Nephron progenitor cell (in vitro differentiated cells): ENCODE data around the gene CBR4.
"Not testable (repeated sequence)": the region's sequence is repeated elsewhere in the genome, so short reads cannot be mapped to it uniquely, and the experiment has no call there.

ENCODE experiments used
- DNase-seq: peaks from one replicate; pipeline ENCODE4 v3.0.0; 2021
- H3K27ac Mint-ChIP-seq: 2 replicates; pipeline ENCODE4 v1.8.0; 2021; ENCODE audit warnings: mild to moderate bottlenecking, moderate library complexity, mixed read lengths
- H3K27me3 Mint-ChIP-seq: 2 replicates; pipeline ENCODE4 v1.8.0; 2021; ENCODE audit warnings: mild to moderate bottlenecking, low read depth, mixed read lengths; ENCODE audit not compliant: poor library complexity
- H3K36me3 Mint-ChIP-seq: 2 replicates; pipeline ENCODE4 v1.8.0; 2021; ENCODE audit warnings: low read depth, mixed read lengths
- H3K4me1 Mint-ChIP-seq: 2 replicates; pipeline ENCODE4 v1.8.0; 2021; ENCODE audit warnings: mixed read lengths
- H3K4me3 Mint-ChIP-seq: 2 replicates; pipeline ENCODE4 v1.8.0; 2021; ENCODE audit warnings: mild to moderate bottlenecking, moderate library complexity, mixed read lengths
- H3K9me3 Mint-ChIP-seq: 2 replicates; pipeline ENCODE4 v1.8.0; 2021; ENCODE audit warnings: mild to moderate bottlenecking, moderate library complexity, mixed read lengths
- CTCF ChIP-seq: fragments of 200-600 bp; sonication (generic); IDR thresholded peaks from 2 replicates; pipeline ENCODE4 v1.5.0; 2021; ENCODE audit warnings: antibody characterized with exemption

The CBR4 gene

GRCh38 chr4:168978001-168978700 is 31.9 kb downstream of the CBR4 start:
- no peak overlapping the region for H3K4me3 Mint-ChIP-seq
- H3K36me3 Mint-ChIP-seq = peaks cover 43% of the 10 kb centered on the region
- peaks cover 32% of the 10 kb centered on the region for H3K9me3 Mint-ChIP-seq
- no peak for TF ChIP-seq CTCF
- H3K4me1 Mint-ChIP-seq = no peaks in the 10 kb centered on the region
- no peak overlapping the region for H3K27ac Mint-ChIP-seq
- DNase-seq = no peak
- H3K27me3 Mint-ChIP-seq = peaks cover 4% of the 10 kb centered on the region

GRCh38 chr4:168972596-168972995 is 37.5 kb downstream of the CBR4 start:
- Mint-ChIP-seq H3K4me3 (no peak overlapping the region), H3K36me3 (peaks cover 15% of the 10 kb centered on the region), H3K9me3 (peaks cover 16% of the 10 kb centered on the region), H3K27me3 (peaks cover 7% of the 10 kb centered on the region), H3K4me1 (no peaks in the 10 kb centered on the region), H3K27ac (no peak overlapping the region)
- no peak for DNase-seq
- TF ChIP-seq CTCF = no peak

- no peak for TF ChIP-seq CTCF
- Mint-ChIP-seq H3K36me3 (peaks cover 70% of the 10 kb centered on the region), H3K4me1 (no peaks in the 10 kb centered on the region), H3K27me3 (no peaks in the 10 kb centered on the region), H3K27ac (no peak overlapping the region), H3K4me3 (no peak overlapping the region), H3K9me3 (peaks cover 25% of the 10 kb centered on the region)
- DNase-seq = no peak
Measured at GRCh38 chr4:168960716-168961115, 49.3 kb downstream of the CBR4 start.

- H3K4me3 Mint-ChIP-seq = no peak overlapping the region
- H3K9me3 Mint-ChIP-seq = peaks cover 43% of the 10 kb centered on the region
- no peaks in the 10 kb centered on the region for H3K4me1 Mint-ChIP-seq
- TF ChIP-seq CTCF = no peak
- DNase-seq = no peak
- peaks cover 75% of the 10 kb centered on the region for H3K36me3 Mint-ChIP-seq
- H3K27me3 Mint-ChIP-seq = no peaks in the 10 kb centered on the region
- H3K27ac Mint-ChIP-seq = no peak overlapping the region
Measured at GRCh38 chr4:168955674-168956073, 54.4 kb downstream of the CBR4 start.

- H3K4me3 Mint-ChIP-seq, DNase-seq, H3K27ac Mint-ChIP-seq, H3K4me1 Mint-ChIP-seq, H3K27me3 Mint-ChIP-seq: not testable (repeated sequence)
- Mint-ChIP-seq H3K36me3 (peaks cover 78% of the 10 kb centered on the region), H3K9me3 (peaks cover 62% of the 10 kb centered on the region)
Measured at GRCh38 chr4:168952821-168953246, 57.2 kb downstream of the CBR4 start.

- no peak for DNase-seq
- TF ChIP-seq CTCF = no peak
- Mint-ChIP-seq H3K36me3 (peaks cover 63% of the 10 kb centered on the region), H3K9me3 (peaks cover 65% of the 10 kb centered on the region), H3K27me3 (no peaks in the 10 kb centered on the region), H3K4me3 (no peak overlapping the region), H3K27ac (no peak overlapping the region), H3K4me1 (no peaks in the 10 kb centered on the region)
Measured at GRCh38 chr4:168945291-168945690, 64.8 kb downstream of the CBR4 start.
